ENCODE results near the gene DPP6.
"Not testable (repeated sequence)": the region's sequence is repeated elsewhere in the genome, so short reads cannot be mapped to it uniquely, and the experiment has no call there.

Gene DPP6
- total RNA-seq: 0 to 6.1 (median 0) reads per million in 17 experiments

DNA sequence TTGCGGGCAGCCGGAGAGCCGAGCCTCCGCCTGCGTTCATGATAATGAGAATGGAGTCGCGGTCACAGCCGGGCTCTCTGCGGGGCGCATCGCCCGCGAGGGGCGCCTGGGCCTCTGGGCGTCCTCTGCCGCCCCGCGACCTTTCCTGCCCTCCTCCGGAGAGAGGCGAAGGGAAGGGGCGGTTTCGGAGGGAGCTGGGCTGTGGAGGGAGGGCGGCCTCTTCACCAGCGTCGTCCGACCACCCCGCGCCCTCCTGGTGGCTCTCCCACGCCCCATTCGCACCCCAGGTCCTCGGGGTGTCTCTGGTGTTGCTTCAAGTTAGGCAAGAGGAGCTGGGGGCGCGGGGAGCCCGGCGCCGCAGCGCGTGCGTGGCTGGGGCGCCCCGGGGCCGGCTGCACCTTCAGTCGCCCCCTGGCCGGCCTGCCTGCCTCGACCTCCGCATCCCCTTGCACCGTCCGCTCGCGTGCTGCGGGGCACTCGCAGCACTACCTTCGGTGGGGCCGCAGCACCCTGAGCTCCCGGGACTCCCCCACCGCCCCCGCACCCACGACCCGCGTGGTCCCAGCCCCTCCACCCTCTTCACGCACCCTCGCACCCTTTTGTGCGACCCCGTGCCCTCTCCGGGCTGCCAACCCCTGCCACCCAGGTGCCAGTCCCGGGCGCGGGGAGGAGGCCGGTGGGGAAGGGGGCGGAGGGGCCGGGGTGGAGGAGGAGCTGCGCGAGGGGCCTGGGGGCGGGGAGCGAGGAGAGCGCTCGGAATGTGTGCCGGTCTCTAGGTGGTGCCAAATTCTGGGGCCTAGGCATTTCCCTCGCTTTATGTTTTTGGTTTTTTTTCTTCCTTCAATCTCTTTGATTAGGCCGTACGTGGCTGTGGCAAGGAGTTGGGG is at the start of gene DPP6:
Gene DPP6, plus strand, starts transcription at position 756 of the 887 bp plus-strand sequence.
- not testable (repeated sequence) for DNase-seq

DNA sequence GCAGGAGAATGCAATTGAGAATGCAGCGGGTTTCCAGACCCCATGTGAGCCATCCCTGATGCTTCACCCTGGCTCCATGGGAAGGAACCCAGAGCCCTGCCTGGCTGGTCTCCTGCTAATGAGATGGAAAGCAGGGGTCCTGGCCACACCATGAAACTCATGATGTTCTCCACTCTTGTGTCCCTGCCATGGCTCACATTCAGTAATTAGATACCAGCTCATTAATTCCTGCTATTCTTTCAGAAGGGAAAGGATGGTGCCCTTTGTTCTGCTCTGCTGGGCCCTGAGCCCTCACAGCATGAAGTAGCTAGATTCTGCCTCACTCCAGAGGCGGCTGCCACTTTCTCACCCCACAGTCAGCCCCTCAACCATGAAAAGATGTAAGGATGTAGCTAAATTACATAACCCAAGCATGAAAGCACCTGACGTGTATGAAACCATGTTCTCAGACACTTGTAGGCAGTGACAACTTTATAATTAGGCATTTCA is 42.7 kb upstream of the DPP6 start:
- DNase-seq: not testable (repeated sequence)

- not testable (repeated sequence) for DNase-seq
Measured at GRCh38 chr7:154010726-154011568, 41.3 kb upstream of the DPP6 start.

GRCh38 chr7:154012800-154013199 is 39.4 kb upstream of the DPP6 start:
- DNase-seq: not testable (repeated sequence)

- not testable (repeated sequence) for DNase-seq
Measured at GRCh38 chr7:154015636-154016035, 36.6 kb upstream of the DPP6 start.

- not testable (repeated sequence) for DNase-seq
Measured at GRCh38 chr7:154018354-154018753, 33.8 kb upstream of the DPP6 start.

GRCh38 chr7:154027805-154028204 is 24.4 kb upstream of the DPP6 start:
- DNase-seq: not testable (repeated sequence)

DNA sequence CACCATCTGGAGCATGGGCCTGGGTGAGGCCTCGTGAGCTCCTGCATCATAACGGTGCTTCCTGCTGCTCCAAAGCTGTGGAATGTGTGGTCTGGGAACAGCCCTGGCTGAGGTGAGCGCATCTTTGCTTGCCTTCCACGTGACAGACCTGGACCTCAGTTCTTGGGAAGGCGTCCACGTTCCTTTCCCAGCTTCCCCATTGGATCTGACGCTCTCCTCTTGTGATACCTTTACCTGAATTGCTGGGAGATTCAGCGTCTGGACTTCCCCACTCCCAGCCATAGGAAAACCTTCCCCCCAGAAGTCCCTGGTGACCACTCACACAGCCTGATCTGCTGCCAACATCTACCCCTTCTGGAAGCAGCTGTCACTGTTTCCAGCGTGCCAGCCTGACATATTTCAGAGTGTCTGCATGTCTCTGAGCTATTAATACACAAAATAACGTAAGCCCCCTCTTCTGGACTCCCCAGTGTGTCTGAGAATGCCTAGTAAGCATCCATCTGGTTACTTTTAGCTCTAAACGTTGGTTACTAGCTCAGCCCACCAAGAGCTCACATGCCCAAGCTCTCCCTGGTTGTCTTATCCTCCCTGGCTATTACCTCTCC is 21.6 kb upstream of the DPP6 start:
- DNase-seq: not testable (repeated sequence)

DNA sequence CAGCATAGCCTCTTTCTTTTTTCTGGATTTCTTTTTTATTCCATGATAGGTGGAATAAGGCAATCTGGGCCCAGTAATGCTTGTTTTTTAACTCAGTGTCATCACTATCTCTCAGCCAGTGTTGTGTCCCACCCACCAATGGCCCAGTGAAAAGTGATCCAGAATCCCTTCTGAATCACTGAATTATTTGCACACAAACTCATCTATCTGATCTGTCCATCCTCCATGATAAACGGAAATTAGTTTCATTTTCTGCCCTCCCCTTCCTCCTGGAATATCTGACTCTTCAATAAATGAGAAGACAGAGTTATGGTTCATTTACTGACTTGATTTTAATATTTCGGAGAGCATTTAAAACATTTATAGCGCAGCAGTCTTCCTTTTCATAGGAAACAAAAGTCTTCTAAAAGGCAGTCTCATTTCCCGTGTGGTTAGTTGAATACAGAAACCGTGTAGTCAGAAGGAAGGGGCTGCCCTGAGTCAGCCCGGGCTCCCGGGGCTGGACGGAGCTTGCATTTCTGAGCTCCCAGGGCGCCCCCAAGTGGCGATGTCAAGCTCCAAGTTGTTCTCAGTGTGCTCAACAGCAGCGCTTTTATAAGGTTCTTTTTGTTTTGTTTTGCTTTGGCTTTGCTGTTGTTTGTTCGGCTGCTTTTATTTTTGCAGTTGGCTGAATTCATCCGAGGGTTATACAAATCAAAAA is 12.6 kb upstream of the DPP6 start:
- DNase-seq: not testable (repeated sequence)

GRCh38 chr7:154050394-154050793 is 1.8 kb upstream of the DPP6 start:
- DNase-seq: not testable (repeated sequence)

GRCh38 chr7:154051006-154051642 is 1.1 kb upstream of the DPP6 start:
- not testable (repeated sequence) for DNase-seq

GRCh38 chr7:154052530-154053252 is 493 bp downstream of the DPP6 start:
- DNase-seq: not testable (repeated sequence)

DNA sequence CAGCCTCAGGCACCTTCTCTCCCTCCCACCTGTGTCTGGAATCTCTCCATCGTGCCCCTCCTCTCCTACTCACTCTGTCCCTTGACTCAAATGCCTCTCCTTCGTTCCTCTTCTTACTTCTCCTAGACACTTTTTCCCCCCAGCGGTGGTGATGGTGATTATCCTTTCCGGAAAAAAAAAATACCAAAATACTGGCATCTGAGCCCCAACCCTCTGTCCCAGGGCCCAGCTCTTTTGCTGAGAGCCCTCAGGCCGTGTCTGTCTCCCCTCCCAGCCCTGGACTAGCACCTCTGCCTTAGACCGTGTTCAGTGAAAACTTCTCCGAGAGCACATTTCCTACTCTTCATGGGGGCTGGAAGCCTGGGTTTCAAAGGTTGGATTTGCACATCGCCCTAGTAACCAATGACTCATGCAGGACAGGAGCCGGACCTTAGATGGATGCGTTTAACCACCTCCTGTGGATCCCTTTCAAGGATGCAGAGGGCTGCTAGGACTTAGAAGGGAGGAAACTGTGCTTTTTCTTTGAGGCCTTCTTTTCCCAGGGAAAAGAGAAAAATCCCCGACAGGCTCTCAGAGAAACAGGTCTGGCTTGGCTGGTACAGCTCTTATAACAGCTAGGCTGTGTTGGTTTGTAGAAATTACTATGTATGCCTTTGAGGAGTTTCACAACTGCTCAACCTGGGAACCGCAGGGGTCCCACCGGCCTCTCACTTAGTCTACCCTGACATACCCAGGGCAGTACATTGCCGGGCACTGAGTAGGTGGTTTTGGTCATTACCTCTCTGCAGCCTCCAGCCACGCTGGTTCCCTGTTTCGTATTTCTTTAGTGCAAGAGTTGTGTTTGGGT is 1.5 kb downstream of the DPP6 start:
- not testable (repeated sequence) for DNase-seq

GRCh38 chr7:154054664-154055063 is 2.5 kb downstream of the DPP6 start:
- DNase-seq: not testable (repeated sequence)

DNA sequence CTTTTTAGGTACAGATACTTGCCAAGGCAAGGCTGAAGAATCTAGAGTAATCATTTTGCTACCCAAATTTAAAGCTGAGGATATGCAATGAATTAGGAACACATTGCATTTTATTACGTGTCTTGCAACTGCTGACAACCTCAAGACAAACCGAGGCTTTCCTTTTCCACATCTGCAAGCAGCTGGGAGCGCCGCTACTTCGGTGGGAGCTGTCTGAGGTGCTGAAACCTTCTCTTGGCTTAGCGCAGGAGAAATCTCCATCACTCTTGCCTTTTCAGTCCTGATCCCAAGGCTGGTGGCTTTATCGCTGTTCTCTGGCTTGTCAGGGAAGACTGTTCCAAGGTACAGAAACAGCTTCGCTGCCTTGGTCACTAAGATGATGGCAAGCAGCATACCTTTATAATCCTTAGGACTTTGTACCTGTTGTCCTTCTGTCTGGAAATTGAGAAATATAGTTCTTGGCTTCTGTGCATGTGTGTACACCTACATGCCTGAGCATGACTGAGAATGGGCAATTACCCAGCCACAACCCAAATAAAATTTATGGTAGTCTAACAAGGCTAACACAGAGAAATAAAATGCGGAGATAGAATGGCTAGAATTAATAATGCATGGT is 3.4 kb downstream of the DPP6 start:
- peak; percentile 19 to 60 (median 38) for DNase-seq

- not testable (repeated sequence) for DNase-seq
Measured at GRCh38 chr7:154058783-154059182, 6.6 kb downstream of the DPP6 start.

GRCh38 chr7:154060551-154060950 is 8.4 kb downstream of the DPP6 start:
- not testable (repeated sequence) for DNase-seq

- DNase-seq: peak in 3 of 4 experiments; percentile 2 to 18 (median 4)
Measured at GRCh38 chr7:154071833-154072232, 19.6 kb downstream of the DPP6 start.

Data from suppressor macrophage (primary cell).